GM18499 (cell line): ENCODE results near the gene LAMTOR3.

ENCODE experiments used
- ATAC-seq: cut with Tn5 transposase; IDR thresholded peaks from one replicate; pipeline ENCODE4 v1.9.1; 2021; ENCODE audit warnings: moderate number of reproducible peaks; ENCODE audit not compliant: insufficient read depth, unreplicated experiment

The LAMTOR3 gene

GRCh38 chr4:99863804-99864203 is 30.4 kb downstream of the LAMTOR3 start:
- ATAC-seq: no peak

- ATAC-seq: peak; percentile 55
Measured at GRCh38 chr4:99861120-99861905, 32.9 kb downstream of the LAMTOR3 start.

- ATAC-seq: no peak
Measured at GRCh38 chr4:99860521-99860920, 33.7 kb downstream of the LAMTOR3 start.

- ATAC-seq: no peak
Measured at GRCh38 chr4:99859618-99860017, 34.6 kb downstream of the LAMTOR3 start.

- no peak for ATAC-seq
Measured at GRCh38 chr4:99857307-99857706, 36.9 kb downstream of the LAMTOR3 start.

- no peak for ATAC-seq
Measured at GRCh38 chr4:99856166-99856565, 38.1 kb downstream of the LAMTOR3 start.

- peak; percentile 28 for ATAC-seq
Measured at GRCh38 chr4:99855678-99856077, 38.5 kb downstream of the LAMTOR3 start.

- ATAC-seq: no peak
Measured at GRCh38 chr4:99853999-99854398, 40.2 kb downstream of the LAMTOR3 start.

- no peak for ATAC-seq
Measured at GRCh38 chr4:99853190-99853589, 41.0 kb downstream of the LAMTOR3 start.

GRCh38 chr4:99852199-99852749 is 42.0 kb downstream of the LAMTOR3 start:
- no peak for ATAC-seq

GRCh38 chr4:99848591-99849001 is 45.6 kb downstream of the LAMTOR3 start:
- peak; percentile 30 for ATAC-seq

GRCh38 chr4:99847362-99847976 is 46.8 kb downstream of the LAMTOR3 start:
- peak; percentile 51 for ATAC-seq

- ATAC-seq: no peak
Measured at GRCh38 chr4:99846891-99847290, 47.3 kb downstream of the LAMTOR3 start.

GRCh38 chr4:99845708-99846469 is 48.3 kb downstream of the LAMTOR3 start:
- no peak for ATAC-seq

GRCh38 chr4:99845179-99845578 is 49.0 kb downstream of the LAMTOR3 start:
- ATAC-seq: no peak

GRCh38 chr4:99844048-99844447 is 50.2 kb downstream of the LAMTOR3 start:
- ATAC-seq: no peak

- ATAC-seq: no peak
Measured at GRCh38 chr4:99843413-99843812, 50.8 kb downstream of the LAMTOR3 start.

- peak; percentile 73 for ATAC-seq
Measured at GRCh38 chr4:99841129-99841528, 53.1 kb downstream of the LAMTOR3 start.

- ATAC-seq: no peak
Measured at GRCh38 chr4:99838927-99839326, 55.3 kb downstream of the LAMTOR3 start.

GRCh38 chr4:99835942-99836341 is 58.3 kb downstream of the LAMTOR3 start:
- ATAC-seq: no peak

GRCh38 chr4:99834569-99834968 is 59.7 kb downstream of the LAMTOR3 start:
- no peak for ATAC-seq
